Kidney (tissue), 14 donors: ENCODE measurements around the gene CMSS1. TPM values are rescaled to one million over a fixed set of nuclear protein-coding genes. Genes with fewer than 3 reads are reported as not detected.

Experiments used
- DNase-seq, 5 donors: peaks; one replicate each; pipeline ENCODE4 v3.0.0-alpha.2; 2013 to 2020
- FAIRE-seq: peaks from 2 replicates; lab custom pipeline; 2012; peaks lifted over from hg19 to GRCh38; lab: Jason Lieb, UNC
- H3K27ac ChIP-seq, 2 donors: one replicate each; pipeline ENCODE4 v1.7.0; 2013; ENCODE audit warnings: low read depth in 2 of 2, low read length in 2 of 2, inconsistent platforms in 1 of 2
- H3K27me3 ChIP-seq: one replicate; pipeline ENCODE4 v1.7.1; 2013; ENCODE audit warnings: low read length, inconsistent platforms; ENCODE audit not compliant: control insufficient read depth, insufficient read depth
- H3K36me3 ChIP-seq, 3 donors: one replicate each; pipeline versions ENCODE4 v1.7.0 to v1.7.1; 2013; ENCODE audit warnings: low read length in 3 of 3, control low read depth in 1 of 3, inconsistent platforms in 1 of 3; ENCODE audit not compliant: insufficient read depth in 3 of 3, control insufficient read depth in 2 of 3
- H3K4me1 ChIP-seq, 3 donors: one replicate each; pipeline versions ENCODE4 v1.7.0 to v1.7.1; 2013; ENCODE audit warnings: low read length in 3 of 3, inconsistent platforms in 1 of 3, low read depth in 1 of 3; ENCODE audit not compliant: control insufficient read depth in 2 of 3, insufficient read depth in 2 of 3
- H3K4me3 ChIP-seq, 3 donors: one replicate each; pipeline versions ENCODE4 v1.7.0 to v1.8.1; 2013; ENCODE audit warnings: low read length in 3 of 3, control low read depth in 1 of 3, inconsistent platforms in 1 of 3
- H3K9ac ChIP-seq, 3 donors: one replicate each; pipeline versions ENCODE4 v1.7.0 to v1.7.1; 2013; ENCODE audit warnings: low read length in 3 of 3, control low read depth in 1 of 3, inconsistent platforms in 1 of 3
- H3K9me3 ChIP-seq, 3 donors: one replicate each; pipeline versions ENCODE4 v1.7.0 to v1.7.1; 2013; ENCODE audit warnings: low read length in 3 of 3, control low read depth in 1 of 3, inconsistent platforms in 1 of 3; ENCODE audit not compliant: control insufficient read depth in 2 of 3, insufficient read depth in 1 of 3
- CTCF ChIP-seq: IDR thresholded peaks from 3 replicates; pipeline ENCODE4 v1.5.1; 2012; ENCODE audit warnings: mild to moderate bottlenecking, moderate library complexity, borderline replicate concordance; ENCODE audit not compliant: insufficient read depth; ENCODE audit errors: extremely low read depth
- intact Hi-C: fragments of 100-400 bp; cut with DNase I; formaldehyde crosslinking; loops from one replicate; pipeline ENCODE4 v1.11.1; 2022
- polyA plus RNA-seq: library from polyadenylated mRNA; stranded (reverse); fragments of 350-450 nt; fragmentation: Illumina TruSeq; extraction: RNeasy Lipid Tissue Mini Kit (QIAGEN cat#74804); gene quantifications from one replicate; pipeline ENCODE4 v1.2.3, GENCODE V29; 2014; ENCODE audit warnings: low read depth, low replicate concordance; ENCODE audit not compliant: insufficient read depth
- total RNA-seq: library from RNA; stranded (reverse); fragmentation: NEBNext Ultra II Directional; extraction: Animal tissue kit (Norgen Biotek cat#: 25700); gene quantifications from one replicate; pipeline ENCODE4 v1.2.1, GENCODE V29; 2021
- donor health status: control.
- donor health status: control.
- donor health status: control.
- donor health status: control.
- donor health status: control.
- donor health status: DM: yes; HTN: yes; CAD: no.
- donor health status: Normal renal cell carcinoma (clear cell type).

Gene CMSS1
- total and polyA plus RNA-seq, 2 donors from 2014 or later: 26.4 to 27.0 TPM

- FAIRE-seq: no peak
- intact Hi-C loops: no loop called here
- Histone ChIP-seq H3K4me3 (no peak overlapping the region), H3K27me3 (no peaks in the 10 kb centered on the region), H3K9me3 (no peaks in the 10 kb centered on the region), H3K4me1 (no peaks in the 10 kb centered on the region), H3K9ac (no peak overlapping the region), H3K36me3 (peaks cover 0 to 3% (median 0%) of the 10 kb centered on the region in 3 donors), H3K27ac (no peak overlapping the region)
- no peak for TF ChIP-seq CTCF
- no peak for DNase-seq
Observed at GRCh38 chr3:99850608-99851007, 32.9 kb downstream of the CMSS1 start.

GRCh38 chr3:99851955-99852354 is 34.3 kb downstream of the CMSS1 start:
- Histone ChIP-seq H3K36me3 (peaks cover 0 to 3% (median 0%) of the 10 kb centered on the region in 3 donors), H3K4me3 (no peak overlapping the region), H3K4me1 (no peaks in the 10 kb centered on the region), H3K9me3 (no peaks in the 10 kb centered on the region), H3K9ac (no peak overlapping the region), H3K27me3 (no peaks in the 10 kb centered on the region), H3K27ac (no peak overlapping the region)
- no peak for DNase-seq
- intact Hi-C loops: no loop called here
- no peak for TF ChIP-seq CTCF
- FAIRE-seq: no peak

- Histone ChIP-seq H3K9me3 (no peaks in the 10 kb centered on the region), H3K36me3 (peaks cover 0 to 3% (median 0%) of the 10 kb centered on the region in 3 donors)
- intact Hi-C loops: no loop called here
Observed at GRCh38 chr3:99852851-99853250, 35.2 kb downstream of the CMSS1 start.

More at GRCh38 chr3:99852851-99853250, 35.2 kb downstream of the CMSS1 start:
- Histone ChIP-seq H3K27me3 (no peaks in the 10 kb centered on the region), H3K4me1 (no peaks in the 10 kb centered on the region), H3K4me3 (no peak overlapping the region), H3K9ac (no peak overlapping the region), H3K27ac (no peak overlapping the region)
- DNase-seq: no peak
- no peak for TF ChIP-seq CTCF
- no peak for FAIRE-seq
